Cardiac muscle cell (in vitro differentiated cells and primary cell): ENCODE results near the gene ANAPC16. TPM values are rescaled to one million over a fixed set of nuclear protein-coding genes. Genes with fewer than 3 reads are reported as not detected.

ENCODE experiments used
- DNase-seq, 2 donors: peaks; one replicate each; pipeline versions ENCODE4 v3.0.0 to v3.0.0-alpha.2; 2010 to 2017; ENCODE audit warnings: low read depth in 1 of 2, low spot score in 1 of 2
- H3K27ac ChIP-seq: fragments of 200-600 bp; sonication (generic); 2 replicates; pipeline ENCODE4 v1.5.1; 2016
- H3K27me3 ChIP-seq: fragments of 200-600 bp; sonication (generic); 2 replicates; pipeline ENCODE4 v1.6.0; 2016; ENCODE audit warnings: control low read depth
- H3K36me3 ChIP-seq: fragments of 200-600 bp; sonication (generic); 2 replicates; pipeline ENCODE4 v1.5.1; 2016; ENCODE audit warnings: control low read depth
- H3K4me1 ChIP-seq: fragments of 200-600 bp; sonication (generic); 2 replicates; pipeline ENCODE4 v1.8.1; 2017; ENCODE audit warnings: low read depth, mild to moderate bottlenecking, mixed run types
- H3K4me3 ChIP-seq: fragments of 200-600 bp; sonication (generic); 2 replicates; pipeline ENCODE4 v1.5.1; 2016; ENCODE audit warnings: mild to moderate bottlenecking
- H3K9me3 ChIP-seq: fragments of 200-600 bp; sonication (generic); 2 replicates; pipeline ENCODE4 v1.5.1; 2017; ENCODE audit warnings: low read depth, mild to moderate bottlenecking, control low read depth
- CTCF ChIP-seq: IDR thresholded peaks from 2 replicates; pipeline ENCODE4 v1.5.1; 2012; ENCODE audit warnings: low read depth, mild to moderate bottlenecking, low read length
- polyA plus RNA-seq: library from polyadenylated mRNA; unstranded; fragments of >200 nt; fragmentation: Nextera tagmentation; extraction: Ambion mirVana; gene quantifications from 2 replicates; pipeline ENCODE4 v1.2.1, GENCODE V29; 2016
- total RNA-seq: library from RNA; depleted of rRNA; stranded (reverse); fragments of >200 nt; gene quantifications from 2 replicates; pipeline ENCODE4 v1.2.3, GENCODE V29; 2016

Gene ANAPC16
- 92.2 and 103 TPM in 2 replicates for total RNA-seq
- polyA plus RNA-seq, result 242 and 283 TPM in 2 replicates

- DNase-seq, result peak; percentile 90 to 95
- Histone ChIP-seq H3K4me1 (peaks cover 18% of the 10 kb centered on the region), H3K27ac (peak within 1 kb of the TSS; percentile 97), H3K9me3 (no peaks in the 10 kb centered on the region), H3K36me3 (peaks cover 4% of the 10 kb centered on the region), H3K4me3 (peak within 1 kb of the TSS; percentile 72), H3K27me3 (no peaks in the 10 kb centered on the region)
- TF ChIP-seq CTCF, result no peak
Observed at GRCh38 chr10:72215611-72216549, at the start of gene ANAPC16, which contains the start of gene ASCC1. TSS of gene ANAPC16 (plus strand) at chr10:72216012. CDS start at chr10:72223915, 7,903 bp downstream. TSS of gene ASCC1 (minus strand) at chr10:72216276. CDS start at chr10:72213298, 2,978 bp downstream.

- Histone ChIP-seq H3K36me3 (no peaks in the 10 kb centered on the region), H3K27me3 (no peaks in the 10 kb centered on the region), H3K9me3 (no peaks in the 10 kb centered on the region), H3K4me1 (peaks cover 15% of the 10 kb centered on the region), H3K4me3 (no peak overlapping the region), H3K27ac (no peak overlapping the region)
- DNase-seq, result no peak
- TF ChIP-seq CTCF, result no peak
Observed at GRCh38 chr10:72167118-72167517, 48.7 kb upstream of the ANAPC16 start.

- H3K27ac ChIP-seq, result peak overlapping the region; percentile 26
- TF ChIP-seq CTCF, result no peak
- peak in 1 of 2 donors; percentile 47 for DNase-seq
- H3K4me1 ChIP-seq, result peaks cover 31% of the 10 kb centered on the region
- H3K4me3 ChIP-seq, result no peak overlapping the region
- no peaks in the 10 kb centered on the region for H3K36me3 ChIP-seq
- H3K27me3 ChIP-seq, result no peaks in the 10 kb centered on the region
- H3K9me3 ChIP-seq, result no peaks in the 10 kb centered on the region
Observed at GRCh38 chr10:72170263-72170662, 45.5 kb upstream of the ANAPC16 start.

- peaks cover 32% of the 10 kb centered on the region for H3K4me1 ChIP-seq
- TF ChIP-seq CTCF, result no peak
- H3K27ac ChIP-seq, result peak overlapping the region; percentile 26
- no peak for DNase-seq
- no peaks in the 10 kb centered on the region for H3K36me3 ChIP-seq
- no peaks in the 10 kb centered on the region for H3K9me3 ChIP-seq
- no peaks in the 10 kb centered on the region for H3K27me3 ChIP-seq
- H3K4me3 ChIP-seq, result no peak overlapping the region
Observed at GRCh38 chr10:72170733-72171132, 45.1 kb upstream of the ANAPC16 start.

- H3K27ac ChIP-seq, result no peak overlapping the region
Observed at GRCh38 chr10:72171175-72171630, 44.6 kb upstream of the ANAPC16 start.

More at GRCh38 chr10:72171175-72171630, 44.6 kb upstream of the ANAPC16 start:
- Histone ChIP-seq H3K9me3 (no peaks in the 10 kb centered on the region), H3K36me3 (no peaks in the 10 kb centered on the region), H3K4me3 (no peak overlapping the region), H3K27me3 (no peaks in the 10 kb centered on the region), H3K4me1 (peaks cover 36% of the 10 kb centered on the region)
- DNase-seq, result peak in 1 of 2 donors; percentile 81
- no peak for TF ChIP-seq CTCF
